B cell (primary cell): Measurements from ENCODE around the gene SPDYE3.

Experiments
- CTCF ChIP-seq: fragments of 200-600 bp; IDR thresholded peaks from one replicate; pipeline ENCODE4 v1.8.0; 2022; ENCODE audit warnings: antibody characterized with exemption, mild to moderate bottlenecking
- EZH2 ChIP-seq: IDR thresholded peaks from 2 replicates; pipeline ENCODE4 v1.6.1; 2012; ENCODE audit warnings: borderline replicate concordance, low read depth, mild to moderate bottlenecking, moderate library complexity, low read length; ENCODE audit not compliant: insufficient read depth, poor library complexity, severe bottlenecking

DNA sequence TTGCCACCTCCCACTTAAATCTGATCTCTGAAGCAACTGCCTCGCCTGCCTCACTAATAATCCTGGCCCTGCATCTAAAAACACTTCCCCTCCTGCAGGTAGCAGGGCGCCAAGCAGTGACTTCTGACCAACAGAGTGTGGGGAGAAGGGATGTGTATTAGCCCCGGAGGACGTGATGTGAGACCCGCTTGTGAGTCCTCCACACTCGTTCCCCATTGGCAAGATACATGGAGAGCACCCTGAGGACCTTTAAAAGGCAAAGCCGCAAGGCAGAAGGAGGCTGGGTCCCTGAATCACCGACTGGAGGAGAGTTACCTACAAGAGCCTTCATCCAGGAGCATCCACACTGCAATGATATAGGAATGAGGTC, 59.7 kb downstream of the SPDYE3 start:
- TF ChIP-seq EZH2 (no peak), CTCF (no peak)
